ENCODE measurements around the gene MATN4.

MATN4 gene

GRCh38 chr20:45341939-45342854, 34.1 kb upstream of the MATN4 start:
- peak; percentile 85 for DNase-seq (ENCODE audit: low spot score)
- FAIRE-seq, result peak; percentile 67

- no peak for FAIRE-seq
Measured at GRCh38 chr20:45341579-45341938, 33.5 kb upstream of the MATN4 start.

GRCh38 chr20:45340951-45341350, 32.9 kb upstream of the MATN4 start:
- FAIRE-seq, result no peak

More at GRCh38 chr20:45341579-45341938, 33.5 kb upstream of the MATN4 start:
- DNase-seq (ENCODE audit: low spot score), result no peak

GRCh38 chr20:45340236-45340847, 32.2 kb upstream of the MATN4 start:
- FAIRE-seq (no peak), DNase-seq (ENCODE audit: low spot score) (no peak)

More at GRCh38 chr20:45340951-45341350, 32.9 kb upstream of the MATN4 start:
- DNase-seq (ENCODE audit: low spot score), result no peak

GRCh38 chr20:45339799-45340198, 31.7 kb upstream of the MATN4 start:
- FAIRE-seq (no peak), DNase-seq (ENCODE audit: low spot score) (no peak)

GRCh38 chr20:45339084-45339483, 31.0 kb upstream of the MATN4 start:
- no peak for FAIRE-seq
- no peak for DNase-seq (ENCODE audit: low spot score)

GRCh38 chr20:45338121-45339030, 30.3 kb upstream of the MATN4 start:
- DNase-seq (ENCODE audit: low spot score) (no peak), FAIRE-seq (no peak)

GRCh38 chr20:45337367-45338120, 29.4 kb upstream of the MATN4 start:
- DNase-seq (ENCODE audit: low spot score) (peak; percentile 95), FAIRE-seq (peak; percentile 40)

- DNase-seq (ENCODE audit: low spot score) (peak; percentile 78), FAIRE-seq (peak; percentile 87)
Measured at GRCh38 chr20:45336530-45337366, 28.6 kb upstream of the MATN4 start.

GRCh38 chr20:45330476-45330875, 22.4 kb upstream of the MATN4 start:
- DNase-seq (ENCODE audit: low spot score), result no peak
- no peak for FAIRE-seq

GRCh38 chr20:45329497-45330319, 21.6 kb upstream of the MATN4 start:
- DNase-seq (ENCODE audit: low spot score), result no peak
- FAIRE-seq, result no peak

GRCh38 chr20:45328451-45328850, 20.4 kb upstream of the MATN4 start:
- no peak for FAIRE-seq
- no peak for DNase-seq (ENCODE audit: low spot score)

- DNase-seq (ENCODE audit: low spot score) (no peak), FAIRE-seq (no peak)
Measured at GRCh38 chr20:45325371-45325770, 17.3 kb upstream of the MATN4 start.

GRCh38 chr20:45323731-45324130, 15.6 kb upstream of the MATN4 start:
- FAIRE-seq (no peak), DNase-seq (ENCODE audit: low spot score) (no peak)

GRCh38 chr20:45322952-45323383, 14.9 kb upstream of the MATN4 start:
- no peak for DNase-seq (ENCODE audit: low spot score)
- no peak for FAIRE-seq

GRCh38 chr20:45320948-45321595, 13.0 kb upstream of the MATN4 start:
- DNase-seq (ENCODE audit: low spot score) (no peak), FAIRE-seq (no peak)

- no peak for FAIRE-seq
- DNase-seq (ENCODE audit: low spot score), result no peak
Measured at GRCh38 chr20:45318948-45319347, 10.8 kb upstream of the MATN4 start.

GRCh38 chr20:45318386-45318939, 10.4 kb upstream of the MATN4 start:
- no peak for FAIRE-seq

More at GRCh38 chr20:45318386-45318939, 10.4 kb upstream of the MATN4 start:
- no peak for DNase-seq (ENCODE audit: low spot score)

Measured in urothelium cell line (cell line).